NB4 (cell line): ENCODE measurements around the gene RANGRF.

Source experiments
- CTCF ChIP-seq: IDR thresholded peaks from one replicate; pipeline ENCODE4 v1.5.1; 2012; ENCODE audit warnings: low read depth, low read length
- MAX ChIP-seq: IDR thresholded peaks from 2 replicates; pipeline ENCODE4 v1.6.1; 2011; ENCODE audit warnings: low read depth, low read length

- TF ChIP-seq CTCF: no peak
- no peak for TF ChIP-seq MAX
These were observed 20.9 kb upstream of the RANGRF start for GRCh38 chr17:8267480-8268147.
